ENCODE measurements around the gene ELMOD1. TPM values are rescaled to one million over a fixed set of nuclear protein-coding genes. Genes with fewer than 3 reads are reported as not detected.
A peak's percentile ranks its signal among the peaks of the same experiment; 100 is the strongest.

The ELMOD1 gene
- total RNA-seq = 0.05 TPM
- polyA plus RNA-seq = 0.34 TPM
- long read RNA-seq, donor 1 = 0 reads
- long read RNA-seq, donor 2 = 0 reads
- long read RNA-seq, donor 3 = 0 reads
- long read RNA-seq, donor 4 = 0 reads
- long read RNA-seq, donor 5 = 0 reads
- long read RNA-seq, donor 6, partial matches to known transcripts = 0 of 1 reads
- long read RNA-seq, donor 6, other reads (novel, unspliced or antisense) = 0 of 1 reads
- long read RNA-seq, donor 7 = 0 reads
- long read RNA-seq, donor 8 = 0 reads
- long read RNA-seq, donor 9 = 0 reads
- long read RNA-seq, donor 10 = 0 reads

GRCh38 chr11:107590460-107591377, at the start of gene ELMOD1:
Gene ELMOD1, plus strand, starts transcription at chr11:107591147. Its CDS starts 27,043 bp downstream, at chr11:107618190.
- Histone ChIP-seq H3K9me3 (ENCODE audit: control insufficient read depth in 2 of 2, insufficient read depth in 1 of 2, low read length in 1 of 2) (no peaks in the 10 kb centered on the region), H3K27me3 (ENCODE audit: control insufficient read depth in 2 of 2, insufficient read depth in 1 of 2, low read length in 1 of 2) (peaks cover 33 to 83% of the 10 kb centered on the region in 2 donors), H3K4me1 (ENCODE audit: control insufficient read depth in 2 of 2, insufficient read depth in 2 of 2, low read length in 2 of 2) (peaks cover 0 to 10% of the 10 kb centered on the region in 2 donors), H3K4me3 (ENCODE audit: low read length in 2 of 2) (peak within 1 kb of the TSS; percentile 6 to 46), H3K36me3 (ENCODE audit: control insufficient read depth in 2 of 2, insufficient read depth in 2 of 2, low read length in 1 of 2) (no peaks in the 10 kb centered on the region), H3K27ac (ENCODE audit: low read depth in 1 of 2, low read length in 1 of 2) (no peak within 1 kb of the TSS)
- 1% methylated on average over 74 of the region's 74 CpGs for WGBS
- peak in 1 of 9 donors; percentile 2 for DNase-seq (ENCODE audit: low read depth in 6 of 9, low spot score in 9 of 9)

- H3K27me3 ChIP-seq (ENCODE audit: control insufficient read depth in 2 of 2, insufficient read depth in 1 of 2, low read length in 1 of 2) = no peaks in the 10 kb centered on the region
- WGBS = 94% methylated on average over 1 of the region's 1 CpG
- no peaks in the 10 kb centered on the region for H3K9me3 ChIP-seq (ENCODE audit: control insufficient read depth in 2 of 2, insufficient read depth in 1 of 2, low read length in 1 of 2)
- no peaks in the 10 kb centered on the region for H3K4me1 ChIP-seq (ENCODE audit: control insufficient read depth in 2 of 2, insufficient read depth in 2 of 2, low read length in 2 of 2)
- H3K36me3 ChIP-seq (ENCODE audit: control insufficient read depth in 2 of 2, insufficient read depth in 2 of 2, low read length in 1 of 2) = peaks cover 0 to 5% of the 10 kb centered on the region in 2 donors
- H3K4me3 ChIP-seq (ENCODE audit: low read length in 2 of 2) = no peak overlapping the region
- no peak overlapping the region for H3K27ac ChIP-seq (ENCODE audit: low read depth in 1 of 2, low read length in 1 of 2)
- no peak for DNase-seq (ENCODE audit: low read depth in 6 of 9, low spot score in 9 of 9)
Measured at GRCh38 chr11:107545101-107545514, 45.8 kb upstream of the ELMOD1 start.

- WGBS = over 99% methylated on average over 4 of the region's 4 CpGs
- Histone ChIP-seq H3K36me3 (ENCODE audit: control insufficient read depth in 2 of 2, insufficient read depth in 2 of 2, low read length in 1 of 2) (peaks cover 0 to 7% of the 10 kb centered on the region in 2 donors), H3K27me3 (ENCODE audit: control insufficient read depth in 2 of 2, insufficient read depth in 1 of 2, low read length in 1 of 2) (no peaks in the 10 kb centered on the region), H3K27ac (ENCODE audit: low read depth in 1 of 2, low read length in 1 of 2) (no peak overlapping the region), H3K4me1 (ENCODE audit: control insufficient read depth in 2 of 2, insufficient read depth in 2 of 2, low read length in 2 of 2) (no peaks in the 10 kb centered on the region), H3K9me3 (ENCODE audit: control insufficient read depth in 2 of 2, insufficient read depth in 1 of 2, low read length in 1 of 2) (no peaks in the 10 kb centered on the region), H3K4me3 (ENCODE audit: low read length in 2 of 2) (no peak overlapping the region)
- DNase-seq (ENCODE audit: low read depth in 6 of 9, low spot score in 9 of 9) = no peak
Measured at GRCh38 chr11:107547961-107548360, 43.0 kb upstream of the ELMOD1 start.

GRCh38 chr11:107549253-107549953, 41.5 kb upstream of the ELMOD1 start:
- Histone ChIP-seq H3K4me3 (ENCODE audit: low read length in 2 of 2) (no peak overlapping the region), H3K27ac (ENCODE audit: low read depth in 1 of 2, low read length in 1 of 2) (no peak overlapping the region), H3K27me3 (ENCODE audit: control insufficient read depth in 2 of 2, insufficient read depth in 1 of 2, low read length in 1 of 2) (no peaks in the 10 kb centered on the region), H3K4me1 (ENCODE audit: control insufficient read depth in 2 of 2, insufficient read depth in 2 of 2, low read length in 2 of 2) (no peaks in the 10 kb centered on the region), H3K9me3 (ENCODE audit: control insufficient read depth in 2 of 2, insufficient read depth in 1 of 2, low read length in 1 of 2) (no peaks in the 10 kb centered on the region), H3K36me3 (ENCODE audit: control insufficient read depth in 2 of 2, insufficient read depth in 2 of 2, low read length in 1 of 2) (peaks cover 0 to 9% of the 10 kb centered on the region in 2 donors)
- 91% methylated on average over 6 of the region's 6 CpGs for WGBS
- peak in 5 of 9 donors; percentile 24 to 53 (median 35) for DNase-seq (ENCODE audit: low read depth in 6 of 9, low spot score in 9 of 9)

- Histone ChIP-seq H3K36me3 (ENCODE audit: control insufficient read depth in 2 of 2, insufficient read depth in 2 of 2, low read length in 1 of 2) (peaks cover 0 to 9% of the 10 kb centered on the region in 2 donors), H3K27ac (ENCODE audit: low read depth in 1 of 2, low read length in 1 of 2) (no peak overlapping the region), H3K4me1 (ENCODE audit: control insufficient read depth in 2 of 2, insufficient read depth in 2 of 2, low read length in 2 of 2) (no peaks in the 10 kb centered on the region), H3K27me3 (ENCODE audit: control insufficient read depth in 2 of 2, insufficient read depth in 1 of 2, low read length in 1 of 2) (no peaks in the 10 kb centered on the region), H3K9me3 (ENCODE audit: control insufficient read depth in 2 of 2, insufficient read depth in 1 of 2, low read length in 1 of 2) (no peaks in the 10 kb centered on the region), H3K4me3 (ENCODE audit: low read length in 2 of 2) (no peak overlapping the region)
- DNase-seq (ENCODE audit: low read depth in 6 of 9, low spot score in 9 of 9) = no peak
- 98% methylated on average over 2 of the region's 2 CpGs for WGBS
Measured at GRCh38 chr11:107549954-107550285, 41.0 kb upstream of the ELMOD1 start.

GRCh38 chr11:107550304-107550703, 40.6 kb upstream of the ELMOD1 start:
- Histone ChIP-seq H3K9me3 (ENCODE audit: control insufficient read depth in 2 of 2, insufficient read depth in 1 of 2, low read length in 1 of 2) (no peaks in the 10 kb centered on the region), H3K27ac (ENCODE audit: low read depth in 1 of 2, low read length in 1 of 2) (no peak overlapping the region), H3K27me3 (ENCODE audit: control insufficient read depth in 2 of 2, insufficient read depth in 1 of 2, low read length in 1 of 2) (no peaks in the 10 kb centered on the region), H3K36me3 (ENCODE audit: control insufficient read depth in 2 of 2, insufficient read depth in 2 of 2, low read length in 1 of 2) (peaks cover 0 to 9% of the 10 kb centered on the region in 2 donors), H3K4me3 (ENCODE audit: low read length in 2 of 2) (no peak overlapping the region), H3K4me1 (ENCODE audit: control insufficient read depth in 2 of 2, insufficient read depth in 2 of 2, low read length in 2 of 2) (no peaks in the 10 kb centered on the region)
- DNase-seq (ENCODE audit: low read depth in 6 of 9, low spot score in 9 of 9) = no peak
- WGBS = 99% methylated on average over 4 of the region's 4 CpGs

- no peak overlapping the region for H3K4me3 ChIP-seq (ENCODE audit: low read length in 2 of 2)
- no peak overlapping the region for H3K27ac ChIP-seq (ENCODE audit: low read depth in 1 of 2, low read length in 1 of 2)
- no peaks in the 10 kb centered on the region for H3K27me3 ChIP-seq (ENCODE audit: control insufficient read depth in 2 of 2, insufficient read depth in 1 of 2, low read length in 1 of 2)
- no peaks in the 10 kb centered on the region for H3K36me3 ChIP-seq (ENCODE audit: control insufficient read depth in 2 of 2, insufficient read depth in 2 of 2, low read length in 1 of 2)
- H3K9me3 ChIP-seq (ENCODE audit: control insufficient read depth in 2 of 2, insufficient read depth in 1 of 2, low read length in 1 of 2) = no peaks in the 10 kb centered on the region
- H3K4me1 ChIP-seq (ENCODE audit: control insufficient read depth in 2 of 2, insufficient read depth in 2 of 2, low read length in 2 of 2) = peaks cover 8 to 16% of the 10 kb centered on the region in 2 donors
- no peak for DNase-seq (ENCODE audit: low read depth in 6 of 9, low spot score in 9 of 9)
Measured at GRCh38 chr11:107561688-107562087, 29.3 kb upstream of the ELMOD1 start.

- Histone ChIP-seq H3K27me3 (ENCODE audit: control insufficient read depth in 2 of 2, insufficient read depth in 1 of 2, low read length in 1 of 2) (no peaks in the 10 kb centered on the region), H3K36me3 (ENCODE audit: control insufficient read depth in 2 of 2, insufficient read depth in 2 of 2, low read length in 1 of 2) (no peaks in the 10 kb centered on the region), H3K27ac (ENCODE audit: low read depth in 1 of 2, low read length in 1 of 2) (no peak overlapping the region), H3K4me1 (ENCODE audit: control insufficient read depth in 2 of 2, insufficient read depth in 2 of 2, low read length in 2 of 2) (peaks cover 8 to 16% of the 10 kb centered on the region in 2 donors), H3K9me3 (ENCODE audit: control insufficient read depth in 2 of 2, insufficient read depth in 1 of 2, low read length in 1 of 2) (no peaks in the 10 kb centered on the region), H3K4me3 (ENCODE audit: low read length in 2 of 2) (no peak overlapping the region)
- WGBS = 71% methylated on average over 4 of the region's 4 CpGs
- DNase-seq (ENCODE audit: low read depth in 6 of 9, low spot score in 9 of 9) = no peak
Measured at GRCh38 chr11:107562647-107563208, 28.2 kb upstream of the ELMOD1 start.

Data from thymus (tissue), 14 donors.